Smooth muscle cell (in vitro differentiated cells): Measurements from ENCODE around the gene MGAM2. TPM values are rescaled to one million over a fixed set of nuclear protein-coding genes. Genes with fewer than 3 reads are reported as not detected.

Experiments used
- DNase-seq: peaks from one replicate; lab custom pipeline; 2025; ENCODE audit not compliant: unreplicated experiment; lab: John Stamatoyannopoulos, UW
- H2AFZ ChIP-seq: fragments of 200-600 bp; sonication (generic); 2 replicates; pipeline ENCODE4 v1.6.0; 2016; ENCODE audit warnings: antibody characterized with exemption, low read depth, mild to moderate bottlenecking
- H3F3A ChIP-seq: fragments of 200-600 bp; sonication (generic); 2 replicates; pipeline ENCODE4 v1.6.0; 2017; ENCODE audit warnings: antibody characterized with exemption, low read depth
- H3K27ac ChIP-seq: fragments of 200-600 bp; sonication (generic); 2 replicates; pipeline ENCODE4 v1.5.1; 2016; ENCODE audit warnings: low read depth, mild to moderate bottlenecking
- H3K27me3 ChIP-seq: fragments of 200-600 bp; sonication (generic); 2 replicates; pipeline ENCODE4 v1.6.1; 2016; ENCODE audit warnings: low read depth, mild to moderate bottlenecking
- H3K36me3 ChIP-seq: fragments of 200-600 bp; sonication (generic); 2 replicates; pipeline ENCODE4 v1.5.1; 2016; ENCODE audit warnings: low read depth
- H3K4me1 ChIP-seq: fragments of 200-600 bp; sonication (generic); 2 replicates; pipeline ENCODE4 v1.5.1; 2016; ENCODE audit warnings: low read depth
- H3K4me2 ChIP-seq: fragments of 200-600 bp; sonication (generic); 2 replicates; pipeline ENCODE4 v1.6.0; 2016; ENCODE audit warnings: mild to moderate bottlenecking
- H3K4me3 ChIP-seq: fragments of 200-600 bp; sonication (generic); 2 replicates; pipeline ENCODE4 v1.5.1; 2016; ENCODE audit warnings: mild to moderate bottlenecking
- H3K79me2 ChIP-seq: fragments of 200-600 bp; sonication (generic); 2 replicates; pipeline ENCODE4 v1.6.0; 2016; ENCODE audit warnings: low read depth, mild to moderate bottlenecking
- H3K9ac ChIP-seq: fragments of 200-600 bp; sonication (generic); 2 replicates; pipeline ENCODE4 v1.6.0; 2016; ENCODE audit warnings: low read depth
- H3K9me3 ChIP-seq: fragments of 200-600 bp; sonication (generic); replicated peaks from 2 replicates; pipeline ENCODE4 v1.5.1; 2016; ENCODE audit warnings: low read depth
- H4K20me1 ChIP-seq: fragments of 200-600 bp; sonication (generic); 2 replicates; pipeline ENCODE4 v1.6.0; 2016; ENCODE audit warnings: low read depth
- CTCF ChIP-seq: fragments of 200-600 bp; sonication (generic); IDR thresholded peaks from 2 replicates; pipeline ENCODE4 v1.5.1; 2017; ENCODE audit warnings: borderline replicate concordance, mild to moderate bottlenecking, antibody characterized with exemption; ENCODE audit not compliant: insufficient read depth, poor library complexity, severe bottlenecking
- WGBS: methylation state at CpG from one replicate; pipeline ENCODE4 v1.1.7; 2016; ENCODE audit warnings: low lambda C conversion rate; 5-methylcytosine and 5-hydroxymethylcytosine counted together
- polyA plus RNA-seq: library from polyadenylated mRNA; unstranded; fragments of >200 nt; fragmentation: Nextera tagmentation; extraction: Ambion mirVana; gene quantifications from 2 replicates; pipeline ENCODE4 v1.2.1, GENCODE V29; 2016
- total RNA-seq: library from RNA; depleted of rRNA; stranded (reverse); fragments of >200 nt; gene quantifications from 2 replicates; pipeline ENCODE4 v1.2.3, GENCODE V29; 2014

MGAM2 gene
- total and polyA plus RNA-seq, 2 experiments from 2014 or later = not detected

- H2AFZ ChIP-seq = no peak overlapping the region
- H3K9ac ChIP-seq = no peak overlapping the region
- H3K4me1 ChIP-seq = no peaks in the 10 kb centered on the region
- 86% methylated on average over 2 of the region's 2 CpGs for WGBS
- no peak for DNase-seq
- TF ChIP-seq CTCF = no peak
- H3K79me2 ChIP-seq = no peaks in the 10 kb centered on the region
- no peaks in the 10 kb centered on the region for H3F3A ChIP-seq
- no peaks in the 10 kb centered on the region for H3K27me3 ChIP-seq
- no peak overlapping the region for H3K27ac ChIP-seq
- H3K9me3 ChIP-seq = no peaks in the 10 kb centered on the region
- no peaks in the 10 kb centered on the region for H4K20me1 ChIP-seq
- no peaks in the 10 kb centered on the region for H3K36me3 ChIP-seq
- no peak overlapping the region for H3K4me3 ChIP-seq
- H3K4me2 ChIP-seq = no peak overlapping the region
Measured at GRCh38 chr7:142089035-142089434, 22.5 kb upstream of the MGAM2 start.

- Histone ChIP-seq H3F3A (no peaks in the 10 kb centered on the region), H3K36me3 (no peaks in the 10 kb centered on the region), H3K27me3 (no peaks in the 10 kb centered on the region), H3K9ac (no peak overlapping the region), H3K4me1 (no peaks in the 10 kb centered on the region), H3K4me2 (no peak overlapping the region), H3K27ac (no peak overlapping the region), H3K4me3 (no peak overlapping the region), H3K79me2 (no peaks in the 10 kb centered on the region), H2AFZ (no peak overlapping the region), H4K20me1 (no peaks in the 10 kb centered on the region), H3K9me3 (no peaks in the 10 kb centered on the region)
- 75% methylated on average over 2 of the region's 2 CpGs for WGBS
- DNase-seq = no peak
- TF ChIP-seq CTCF = no peak
Measured at GRCh38 chr7:142091961-142092360, 19.6 kb upstream of the MGAM2 start.

- DNase-seq = no peak
- no peaks in the 10 kb centered on the region for H3K9me3 ChIP-seq
- H3K27me3 ChIP-seq = no peaks in the 10 kb centered on the region
- no peak overlapping the region for H2AFZ ChIP-seq
- H3K9ac ChIP-seq = no peak overlapping the region
- no peaks in the 10 kb centered on the region for H3K79me2 ChIP-seq
- TF ChIP-seq CTCF = no peak
- no peaks in the 10 kb centered on the region for H4K20me1 ChIP-seq
- H3K27ac ChIP-seq = no peak overlapping the region
- no peaks in the 10 kb centered on the region for H3K4me1 ChIP-seq
- no peak overlapping the region for H3K4me2 ChIP-seq
- H3K36me3 ChIP-seq = no peaks in the 10 kb centered on the region
- no peaks in the 10 kb centered on the region for H3F3A ChIP-seq
- WGBS = 88% methylated on average over 6 of the region's 6 CpGs
- H3K4me3 ChIP-seq = no peak overlapping the region
Measured at GRCh38 chr7:142094861-142095260, 16.7 kb upstream of the MGAM2 start.

GRCh38 chr7:142097571-142097970, 13.9 kb upstream of the MGAM2 start:
- no peaks in the 10 kb centered on the region for H3K79me2 ChIP-seq
- no peak overlapping the region for H3K4me2 ChIP-seq
- TF ChIP-seq CTCF = no peak
- H3K4me1 ChIP-seq = no peaks in the 10 kb centered on the region
- no peak overlapping the region for H3K9ac ChIP-seq
- H3K27me3 ChIP-seq = no peaks in the 10 kb centered on the region
- no peaks in the 10 kb centered on the region for H4K20me1 ChIP-seq
- no peak overlapping the region for H2AFZ ChIP-seq
- DNase-seq = no peak
- H3F3A ChIP-seq = no peaks in the 10 kb centered on the region
- H3K36me3 ChIP-seq = no peaks in the 10 kb centered on the region
- H3K9me3 ChIP-seq = no peaks in the 10 kb centered on the region
- no peak overlapping the region for H3K27ac ChIP-seq
- no peak overlapping the region for H3K4me3 ChIP-seq
- 78% methylated on average over 5 of the region's 5 CpGs for WGBS
